Measurements from ENCODE around the gene DTL. TPM values are rescaled to one million over a fixed set of nuclear protein-coding genes. Genes with fewer than 3 reads are reported as not detected.
A peak's percentile ranks its signal among the peaks of the same experiment; 100 is the strongest.

Gene DTL
- total and polyA plus RNA-seq, 5 donors from 2014 or later: 0.95 to 4.7 (median 1.2) TPM

DNA sequence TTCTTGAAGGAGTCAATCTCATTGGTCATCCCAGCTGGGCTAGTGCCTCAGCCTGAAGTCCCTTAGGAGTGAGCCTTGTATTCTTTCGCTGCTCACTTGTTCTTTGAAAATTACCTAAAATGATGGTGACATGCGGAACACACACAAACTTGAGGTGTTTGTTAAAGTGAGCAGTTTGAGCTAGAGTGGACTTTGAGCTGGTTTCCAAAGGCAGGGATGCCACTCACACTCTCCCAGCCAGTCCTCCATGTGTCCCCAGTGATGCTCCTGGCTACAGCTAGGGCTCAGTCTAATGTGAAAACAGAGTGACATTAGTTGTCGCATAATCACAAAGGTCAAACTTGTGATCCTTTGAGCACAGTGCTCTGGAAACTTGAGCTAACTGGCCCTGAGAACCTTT is 84.3 kb downstream of the DTL start:
- Mint-ChIP-seq H3K4me1 (peaks cover 2 to 23% (median 6%) of the 10 kb centered on the region in 4 donors), H3K36me3 (no peaks in the 10 kb centered on the region), H3K27ac (peak overlapping the region in 1 of 3 donors; percentile 20), H3K9me3 (no peaks in the 10 kb centered on the region), H3K4me3 (no peak overlapping the region), H3K27me3 (no peaks in the 10 kb centered on the region)
- no peak for DNase-seq
- no peak overlapping the region for H3K4me3 ChIP-seq (ENCODE audit: low read depth, low read length)
- H3K27ac ChIP-seq (ENCODE audit: insufficient read depth, low read length, poor library complexity, severe bottlenecking): no peak overlapping the region
- ATAC-seq (ENCODE audit: low read depth in 2 of 2): no peak
- no peaks in the 10 kb centered on the region for H3K27me3 ChIP-seq (ENCODE audit: control insufficient read depth, insufficient read depth, low read length)
- H3K9me3 ChIP-seq (ENCODE audit: control insufficient read depth in 2 of 2, low read length in 2 of 2): no peaks in the 10 kb centered on the region
- peaks cover 2% of the 10 kb centered on the region for H3K4me1 ChIP-seq (ENCODE audit: control insufficient read depth, insufficient read depth, low read length, poor library complexity, severe bottlenecking)
- H3K36me3 ChIP-seq (ENCODE audit: control insufficient read depth, insufficient read depth, low read length): no peaks in the 10 kb centered on the region

DNA sequence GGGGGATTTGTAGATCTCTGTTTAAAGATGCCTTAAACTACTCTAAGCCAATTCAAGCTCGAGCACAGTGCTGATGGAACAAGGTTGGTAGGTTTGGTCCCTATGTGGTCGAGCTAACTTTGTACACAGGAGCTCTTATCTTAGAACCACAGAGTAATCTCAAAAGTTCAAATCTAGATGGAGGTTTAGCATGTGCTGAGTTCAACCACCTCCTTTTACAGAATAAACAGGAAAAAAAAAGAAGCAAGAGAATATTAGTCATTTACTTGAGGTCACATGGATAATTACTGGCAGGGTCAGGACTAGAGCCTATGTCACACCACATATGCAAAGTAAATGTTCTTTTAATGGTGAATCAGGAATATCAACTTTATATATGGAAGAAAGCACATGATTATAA is 86.2 kb downstream of the DTL start:
- Mint-ChIP-seq H3K4me3 (no peak overlapping the region), H3K27ac (peak overlapping the region in 1 of 3 donors; percentile 40), H3K9me3 (no peaks in the 10 kb centered on the region), H3K4me1 (peaks cover 3 to 32% (median 11%) of the 10 kb centered on the region in 4 donors), H3K27me3 (no peaks in the 10 kb centered on the region), H3K36me3 (no peaks in the 10 kb centered on the region)
- Histone ChIP-seq H3K9me3 (ENCODE audit: control insufficient read depth in 2 of 2, low read length in 2 of 2) (no peaks in the 10 kb centered on the region), H3K4me1 (ENCODE audit: control insufficient read depth, insufficient read depth, low read length, poor library complexity, severe bottlenecking) (peaks cover 11% of the 10 kb centered on the region), H3K4me3 (ENCODE audit: low read depth, low read length) (no peak overlapping the region), H3K36me3 (ENCODE audit: control insufficient read depth, insufficient read depth, low read length) (no peaks in the 10 kb centered on the region), H3K27ac (ENCODE audit: insufficient read depth, low read length, poor library complexity, severe bottlenecking) (no peak overlapping the region), H3K27me3 (ENCODE audit: control insufficient read depth, insufficient read depth, low read length) (no peaks in the 10 kb centered on the region)
- peak in 1 of 2 donors; percentile 21 for ATAC-seq (ENCODE audit: low read depth in 2 of 2)
- DNase-seq: peak in 2 of 3 donors; percentile 2 to 10

DNA sequence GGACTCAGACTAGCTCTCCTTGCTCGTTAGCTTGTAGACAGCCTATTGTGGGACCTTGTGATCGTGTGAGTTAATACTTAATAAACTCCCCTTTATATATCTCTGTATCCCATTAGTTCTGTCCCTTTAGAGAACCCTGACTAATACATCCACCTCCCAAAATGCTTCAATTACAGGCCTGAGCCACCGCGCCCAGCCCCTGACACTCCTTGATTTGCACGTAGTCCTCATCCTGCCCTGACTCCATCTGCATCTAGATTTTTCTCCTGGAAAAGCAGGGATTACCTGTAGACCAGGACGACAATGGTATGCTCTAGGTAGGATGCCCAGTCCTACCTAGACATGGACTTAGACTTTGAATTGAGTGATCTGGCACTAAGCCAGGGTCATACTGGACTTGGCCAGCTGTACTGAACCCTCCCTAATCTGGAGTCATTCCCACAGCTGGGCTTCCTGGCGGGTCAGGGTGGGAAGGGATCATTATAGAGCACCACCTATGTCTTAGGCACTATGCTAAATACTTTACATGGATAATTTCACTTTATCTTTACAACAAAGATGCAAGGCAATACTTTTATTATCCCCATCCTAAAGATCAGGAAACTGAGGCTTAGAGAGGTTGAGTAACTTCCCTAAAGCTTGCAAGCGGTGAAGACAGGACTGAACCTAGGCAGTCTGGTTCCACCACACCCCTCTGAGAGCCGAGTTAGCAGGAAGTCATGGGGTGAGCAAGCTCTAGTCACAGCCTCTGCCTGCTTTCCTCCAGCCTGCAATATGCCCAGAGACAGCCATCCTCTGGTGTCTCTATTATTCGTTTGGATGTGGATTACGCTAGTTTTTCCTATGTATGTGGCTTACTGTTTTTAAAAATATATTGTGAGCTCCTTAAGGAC is 89.4 kb downstream of the DTL start:
- H3K27ac ChIP-seq (ENCODE audit: insufficient read depth, low read length, poor library complexity, severe bottlenecking): no peak overlapping the region

DNA sequence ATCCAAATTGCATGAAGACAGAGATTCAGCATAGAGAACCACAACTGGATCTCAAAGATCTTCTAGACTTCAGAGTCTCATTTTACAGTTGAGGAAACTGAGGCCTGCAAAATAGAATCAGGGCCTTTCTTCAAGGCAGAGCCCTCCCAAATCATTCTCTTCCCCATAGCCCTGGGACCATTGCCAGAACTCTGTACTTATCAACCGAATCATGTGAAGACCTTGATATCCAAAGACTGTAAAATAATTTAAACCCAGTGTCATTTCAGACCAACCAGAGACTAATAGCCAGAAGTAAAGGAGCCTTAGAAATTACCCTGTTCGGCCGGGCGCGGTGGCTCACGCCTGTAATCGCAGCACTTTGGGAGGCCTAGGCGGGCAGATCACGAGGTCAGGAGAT is 90.1 kb downstream of the DTL start:
- Mint-ChIP-seq H3K4me3 (no peak overlapping the region), H3K36me3 (no peaks in the 10 kb centered on the region), H3K4me1 (peaks cover 0 to 23% (median 10%) of the 10 kb centered on the region in 4 donors), H3K27me3 (no peaks in the 10 kb centered on the region), H3K27ac (peak overlapping the region in 1 of 3 donors; percentile 41), H3K9me3 (no peaks in the 10 kb centered on the region)
- Histone ChIP-seq H3K4me3 (ENCODE audit: low read depth, low read length) (no peak overlapping the region), H3K9me3 (ENCODE audit: control insufficient read depth in 2 of 2, low read length in 2 of 2) (no peaks in the 10 kb centered on the region), H3K27me3 (ENCODE audit: control insufficient read depth, insufficient read depth, low read length) (no peaks in the 10 kb centered on the region), H3K4me1 (ENCODE audit: control insufficient read depth, insufficient read depth, low read length, poor library complexity, severe bottlenecking) (peaks cover 11% of the 10 kb centered on the region), H3K27ac (ENCODE audit: insufficient read depth, low read length, poor library complexity, severe bottlenecking) (no peak overlapping the region), H3K36me3 (ENCODE audit: control insufficient read depth, insufficient read depth, low read length) (no peaks in the 10 kb centered on the region)
- no peak for ATAC-seq (ENCODE audit: low read depth in 2 of 2)
- no peak for DNase-seq

More for the DNA sequence above, 89.4 kb downstream of the DTL start:
- peaks cover 11% of the 10 kb centered on the region for H3K4me1 ChIP-seq (ENCODE audit: control insufficient read depth, insufficient read depth, low read length, poor library complexity, severe bottlenecking)
- Mint-ChIP-seq H3K27ac (peak overlapping the region in 2 of 3 donors; percentile 41 to 51), H3K36me3 (no peaks in the 10 kb centered on the region), H3K4me3 (no peak overlapping the region), H3K9me3 (no peaks in the 10 kb centered on the region), H3K27me3 (no peaks in the 10 kb centered on the region), H3K4me1 (peaks cover 0 to 23% (median 10%) of the 10 kb centered on the region in 4 donors)
- no peaks in the 10 kb centered on the region for H3K36me3 ChIP-seq (ENCODE audit: control insufficient read depth, insufficient read depth, low read length)
- peak in 1 of 3 donors; percentile 54 for DNase-seq
- no peaks in the 10 kb centered on the region for H3K9me3 ChIP-seq (ENCODE audit: control insufficient read depth in 2 of 2, low read length in 2 of 2)
- ATAC-seq (ENCODE audit: low read depth in 2 of 2): peak; percentile 52 to 73
- no peaks in the 10 kb centered on the region for H3K27me3 ChIP-seq (ENCODE audit: control insufficient read depth, insufficient read depth, low read length)
- H3K4me3 ChIP-seq (ENCODE audit: low read depth, low read length): no peak overlapping the region

DNA sequence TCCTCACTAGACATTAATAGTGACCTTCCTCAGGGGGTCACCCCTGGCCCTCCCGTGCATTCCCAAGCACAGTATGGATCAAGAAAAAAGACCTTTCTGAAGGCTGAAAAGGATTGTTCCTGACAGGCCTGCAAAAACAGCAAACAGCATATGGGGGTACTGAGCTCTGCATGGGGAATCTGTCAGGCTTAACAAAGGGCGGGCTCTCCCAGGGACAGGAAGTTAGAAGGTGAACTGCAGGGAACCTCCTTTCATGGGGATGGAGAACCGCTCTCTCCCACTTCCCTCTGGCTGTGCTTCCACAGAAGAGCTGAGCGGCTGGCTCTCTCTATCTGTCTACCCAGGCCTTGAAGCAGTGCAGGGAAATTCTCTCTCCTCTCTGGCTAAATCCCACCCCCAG is 91.7 kb downstream of the DTL start:
- no peak overlapping the region for H3K4me3 Mint-ChIP-seq
- peaks cover 0 to 18% (median 9%) of the 10 kb centered on the region in 4 donors for H3K4me1 Mint-ChIP-seq

DNA sequence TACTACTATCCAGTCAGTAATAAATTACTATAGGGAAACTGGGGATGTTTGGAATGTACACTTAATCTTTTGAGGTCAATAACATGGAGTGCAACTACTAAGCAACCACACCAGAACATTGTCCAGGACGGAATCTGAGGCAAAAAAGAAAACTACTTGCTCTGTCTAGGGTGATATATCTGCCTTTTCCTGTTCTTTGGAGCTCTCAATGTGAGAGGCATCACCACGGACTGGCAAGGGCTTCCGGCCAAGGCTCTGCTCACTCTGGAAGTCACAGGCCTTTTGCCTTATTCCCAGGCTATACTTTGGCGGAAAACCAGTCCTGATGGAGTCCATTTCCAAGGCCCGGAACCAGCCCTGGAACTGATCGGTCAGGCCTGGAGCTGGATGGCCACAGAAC is 94.2 kb downstream of the DTL start:
- Histone ChIP-seq H3K4me1 (ENCODE audit: control insufficient read depth, insufficient read depth, low read length, poor library complexity, severe bottlenecking) (peaks cover 9% of the 10 kb centered on the region), H3K27ac (ENCODE audit: insufficient read depth, low read length, poor library complexity, severe bottlenecking) (no peak overlapping the region), H3K27me3 (ENCODE audit: control insufficient read depth, insufficient read depth, low read length) (no peaks in the 10 kb centered on the region), H3K36me3 (ENCODE audit: control insufficient read depth, insufficient read depth, low read length) (no peaks in the 10 kb centered on the region), H3K9me3 (ENCODE audit: control insufficient read depth in 2 of 2, low read length in 2 of 2) (no peaks in the 10 kb centered on the region), H3K4me3 (ENCODE audit: low read depth, low read length) (no peak overlapping the region)
- peaks cover 3% of the 10 kb centered on the region for H3K36me3 Mint-ChIP-seq
- H3K27me3 Mint-ChIP-seq: no peaks in the 10 kb centered on the region
- H3K27ac Mint-ChIP-seq: peak overlapping the region in 1 of 3 donors; percentile 17
- peaks cover 0 to 16% (median 6%) of the 10 kb centered on the region in 4 donors for H3K4me1 Mint-ChIP-seq
- DNase-seq (no peak), ATAC-seq (ENCODE audit: low read depth in 2 of 2) (no peak)
- no peak overlapping the region for H3K4me3 Mint-ChIP-seq
- peaks cover 0 to 3% (median 0%) of the 10 kb centered on the region in 7 donors for H3K9me3 Mint-ChIP-seq

More for the DNA sequence above, 91.7 kb downstream of the DTL start:
- H3K9me3 ChIP-seq (ENCODE audit: control insufficient read depth in 2 of 2, low read length in 2 of 2): no peaks in the 10 kb centered on the region
- no peaks in the 10 kb centered on the region for H3K27me3 ChIP-seq (ENCODE audit: control insufficient read depth, insufficient read depth, low read length)
- Mint-ChIP-seq H3K27ac (no peak overlapping the region), H3K9me3 (no peaks in the 10 kb centered on the region), H3K27me3 (no peaks in the 10 kb centered on the region), H3K36me3 (no peaks in the 10 kb centered on the region)
- H3K4me3 ChIP-seq (ENCODE audit: low read depth, low read length): no peak overlapping the region
- ATAC-seq (ENCODE audit: low read depth in 2 of 2) (no peak), DNase-seq (no peak)
- H3K27ac ChIP-seq (ENCODE audit: insufficient read depth, low read length, poor library complexity, severe bottlenecking): no peak overlapping the region
- peaks cover 11% of the 10 kb centered on the region for H3K4me1 ChIP-seq (ENCODE audit: control insufficient read depth, insufficient read depth, low read length, poor library complexity, severe bottlenecking)
- no peaks in the 10 kb centered on the region for H3K36me3 ChIP-seq (ENCODE audit: control insufficient read depth, insufficient read depth, low read length)

DNA sequence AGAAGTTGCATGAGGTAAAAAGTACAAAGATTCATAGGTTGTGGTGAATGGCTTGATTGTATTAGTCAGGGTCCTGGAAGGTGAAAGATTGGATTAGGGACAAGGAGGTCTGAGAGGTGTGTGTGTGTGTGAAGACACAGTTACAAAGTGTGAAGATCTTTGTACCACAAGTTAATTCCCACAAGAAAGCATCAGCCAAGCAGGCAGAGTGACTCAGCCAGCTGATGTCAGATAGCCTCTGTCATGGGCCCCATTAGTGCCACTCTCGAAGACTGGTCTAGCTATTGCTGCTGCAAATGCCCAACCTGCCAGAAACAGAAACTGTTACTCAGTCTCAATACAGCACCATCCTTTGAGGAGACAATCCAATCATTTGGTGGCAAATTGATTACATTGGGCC is 96.5 kb downstream of the DTL start:
- H3K27ac ChIP-seq (ENCODE audit: insufficient read depth, low read length, poor library complexity, severe bottlenecking): no peak overlapping the region
- no peaks in the 10 kb centered on the region for H3K4me1 ChIP-seq (ENCODE audit: control insufficient read depth, insufficient read depth, low read length, poor library complexity, severe bottlenecking)
- Mint-ChIP-seq H3K4me3 (no peak overlapping the region), H3K4me1 (peaks cover 0 to 6% (median 0%) of the 10 kb centered on the region in 4 donors), H3K9me3 (peaks cover 0 to 3% (median 2%) of the 10 kb centered on the region in 7 donors), H3K36me3 (peaks cover 3% of the 10 kb centered on the region), H3K27ac (no peak overlapping the region), H3K27me3 (no peaks in the 10 kb centered on the region)
- DNase-seq (no peak), ATAC-seq (ENCODE audit: low read depth in 2 of 2) (no peak)
- no peaks in the 10 kb centered on the region for H3K27me3 ChIP-seq (ENCODE audit: control insufficient read depth, insufficient read depth, low read length)
- no peaks in the 10 kb centered on the region for H3K9me3 ChIP-seq (ENCODE audit: control insufficient read depth in 2 of 2, low read length in 2 of 2)
- H3K4me3 ChIP-seq (ENCODE audit: low read depth, low read length): no peak overlapping the region
- no peaks in the 10 kb centered on the region for H3K36me3 ChIP-seq (ENCODE audit: control insufficient read depth, insufficient read depth, low read length)
